Ishikawa (cell line): ENCODE results near the gene OXCT1.

Experiments
- CEBPB ChIP-seq: IDR thresholded peaks from 2 replicates; pipeline ENCODE4 v1.6.1; 2012
- TEAD4 ChIP-seq: IDR thresholded peaks from 2 replicates; pipeline ENCODE4 v1.6.1; 2012

GRCh38 chr5:41832430-41832829 is 37.8 kb downstream of the OXCT1 start:
- TF ChIP-seq CEBPB (no peak), TEAD4 (no peak)
